Uterus (tissue), 2 donors: ENCODE data around the gene KNG1.

Source experiments
- POLR2A ChIP-seq, 2 donors: fragments of 450-650 bp; IDR thresholded peaks; one replicate each; pipeline ENCODE4 v1.6.1; 2016; ENCODE audit warnings: antibody characterized with exemption in 2 of 2, mild to moderate bottlenecking in 1 of 2, moderate library complexity in 1 of 2
- TF ChIP-seq, protein P1 (sequence below), 4 experiments: fragments of 200-600 bp in 2 of 4; fragments of 450-650 bp in 2 of 4; sonication (generic) in 2 of 4; IDR thresholded peaks; one replicate each; pipeline ENCODE4 v1.5.1; 2016 to 2019; ENCODE audit warnings: antibody characterized with exemption in 4 of 4, mild to moderate bottlenecking in 2 of 4, moderate library complexity in 1 of 4

DNA sequence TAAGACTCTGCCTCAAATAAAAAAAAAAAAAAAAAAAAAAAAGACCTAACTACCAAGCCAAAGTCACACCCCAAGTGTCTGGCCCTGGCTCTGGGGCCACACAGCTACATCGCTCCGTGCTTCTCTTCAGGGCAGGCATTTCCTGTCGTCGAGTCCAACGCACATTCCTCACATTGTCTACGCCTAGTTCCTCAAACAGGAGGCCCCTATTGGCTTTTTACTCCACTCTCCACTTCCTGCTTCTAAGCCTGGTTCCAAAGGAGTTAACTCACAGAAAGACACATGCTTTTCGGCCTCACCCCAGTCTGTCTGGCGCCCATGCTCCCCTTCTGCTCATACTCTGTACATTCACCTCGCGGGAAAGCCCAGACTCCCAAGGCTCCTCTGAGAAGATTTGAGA, 28.8 kb downstream of the KNG1 start:
- TF ChIP-seq, protein P1, sequence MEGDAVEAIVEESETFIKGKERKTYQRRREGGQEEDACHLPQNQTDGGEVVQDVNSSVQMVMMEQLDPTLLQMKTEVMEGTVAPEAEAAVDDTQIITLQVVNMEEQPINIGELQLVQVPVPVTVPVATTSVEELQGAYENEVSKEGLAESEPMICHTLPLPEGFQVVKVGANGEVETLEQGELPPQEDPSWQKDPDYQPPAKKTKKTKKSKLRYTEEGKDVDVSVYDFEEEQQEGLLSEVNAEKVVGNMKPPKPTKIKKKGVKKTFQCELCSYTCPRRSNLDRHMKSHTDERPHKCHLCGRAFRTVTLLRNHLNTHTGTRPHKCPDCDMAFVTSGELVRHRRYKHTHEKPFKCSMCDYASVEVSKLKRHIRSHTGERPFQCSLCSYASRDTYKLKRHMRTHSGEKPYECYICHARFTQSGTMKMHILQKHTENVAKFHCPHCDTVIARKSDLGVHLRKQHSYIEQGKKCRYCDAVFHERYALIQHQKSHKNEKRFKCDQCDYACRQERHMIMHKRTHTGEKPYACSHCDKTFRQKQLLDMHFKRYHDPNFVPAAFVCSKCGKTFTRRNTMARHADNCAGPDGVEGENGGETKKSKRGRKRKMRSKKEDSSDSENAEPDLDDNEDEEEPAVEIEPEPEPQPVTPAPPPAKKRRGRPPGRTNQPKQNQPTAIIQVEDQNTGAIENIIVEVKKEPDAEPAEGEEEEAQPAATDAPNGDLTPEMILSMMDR (IDR thresholded peaks at IDR 0.05) = no peak
- TF ChIP-seq POLR2A (IDR thresholded peaks at IDR 0.05) = no peak
